Sigmoid colon (tissue), 4 donors: ENCODE results near the gene TRDMT1.

ENCODE experiments used
- EP300 ChIP-seq, 4 donors: sonication (generic); formaldehyde crosslinking; IDR thresholded peaks; one replicate each; pipeline ENCODE4 v1.6.1; 2017; ENCODE audit warnings: antibody characterized with exemption in 4 of 4
- POLR2A ChIP-seq, 2 donors: fragments of 450-650 bp; IDR thresholded peaks; one replicate each; pipeline ENCODE4 v1.6.1; 2016; ENCODE audit warnings: antibody characterized with exemption in 2 of 2, mild to moderate bottlenecking in 2 of 2, moderate library complexity in 2 of 2
- TF ChIP-seq, protein P1 (sequence below), 4 experiments: fragments of 450-650 bp in 3 of 4; fragments of 200-600 bp in 1 of 4; IDR thresholded peaks; one replicate each; pipeline ENCODE4 v1.5.1; 2016 to 2019; ENCODE audit warnings: antibody characterized with exemption in 4 of 4, mild to moderate bottlenecking in 3 of 4, moderate library complexity in 2 of 4

- TF ChIP-seq, protein P1, sequence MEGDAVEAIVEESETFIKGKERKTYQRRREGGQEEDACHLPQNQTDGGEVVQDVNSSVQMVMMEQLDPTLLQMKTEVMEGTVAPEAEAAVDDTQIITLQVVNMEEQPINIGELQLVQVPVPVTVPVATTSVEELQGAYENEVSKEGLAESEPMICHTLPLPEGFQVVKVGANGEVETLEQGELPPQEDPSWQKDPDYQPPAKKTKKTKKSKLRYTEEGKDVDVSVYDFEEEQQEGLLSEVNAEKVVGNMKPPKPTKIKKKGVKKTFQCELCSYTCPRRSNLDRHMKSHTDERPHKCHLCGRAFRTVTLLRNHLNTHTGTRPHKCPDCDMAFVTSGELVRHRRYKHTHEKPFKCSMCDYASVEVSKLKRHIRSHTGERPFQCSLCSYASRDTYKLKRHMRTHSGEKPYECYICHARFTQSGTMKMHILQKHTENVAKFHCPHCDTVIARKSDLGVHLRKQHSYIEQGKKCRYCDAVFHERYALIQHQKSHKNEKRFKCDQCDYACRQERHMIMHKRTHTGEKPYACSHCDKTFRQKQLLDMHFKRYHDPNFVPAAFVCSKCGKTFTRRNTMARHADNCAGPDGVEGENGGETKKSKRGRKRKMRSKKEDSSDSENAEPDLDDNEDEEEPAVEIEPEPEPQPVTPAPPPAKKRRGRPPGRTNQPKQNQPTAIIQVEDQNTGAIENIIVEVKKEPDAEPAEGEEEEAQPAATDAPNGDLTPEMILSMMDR (IDR thresholded peaks at IDR 0.05), result no peak
- no peak for TF ChIP-seq POLR2A (IDR thresholded peaks at IDR 0.05)
- TF ChIP-seq EP300 (IDR thresholded peaks at IDR 0.05), result no peak
Observed at GRCh38 chr10:17141504-17142229, 59.8 kb downstream of the TRDMT1 start.
